Endothelial cell of umbilical vein (primary cell): Measurements from ENCODE around the gene TENM4. TPM values are rescaled to one million over a fixed set of nuclear protein-coding genes. Genes with fewer than 3 reads are reported as not detected.

Experiments used
- BruUV-seq: library from RNA; stranded (reverse); fragments of 400-500 nt; replicated peaks from 2 replicates; lab custom pipeline; 2021; lab: Mats Ljungman, UMichigan
- CTCF ChIA-PET: fragments of 300-600, 350-600 bp; sonication (Branson Sonifier 250); formaldehyde crosslinking; loops from one replicate; lab custom pipeline; 2021; ENCODE audit warnings: antibody characterized with exemption, inconsistent platforms; lab: Charles Lee
- POLR2A ChIA-PET: fragments of 300-600, 350-600 bp; sonication (Branson Sonifier 250); formaldehyde crosslinking; loops from one replicate; lab custom pipeline; 2021; ENCODE audit warnings: antibody characterized with exemption, inconsistent platforms; lab: Charles Lee
- DNase-seq: peaks from one replicate; pipeline ENCODE4 v3.0.0-alpha.2; 2011; ENCODE audit warnings: low read depth, low spot score
- FAIRE-seq: peaks from 2 replicates; lab custom pipeline; 2011; peaks lifted over from hg19 to GRCh38; lab: Jason Lieb, UNC
- H2AFZ ChIP-seq: 2 replicates; pipeline ENCODE4 v1.6.0; 2012; ENCODE audit warnings: low read depth, low read length, control low read depth, inconsistent platforms
- H3K27ac ChIP-seq: 2 replicates; pipeline ENCODE4 v1.5.1; 2011; ENCODE audit warnings: low read depth, mild to moderate bottlenecking, control low read depth, low read length, moderate library complexity; ENCODE audit not compliant: insufficient read depth
- H3K27me3 ChIP-seq, 2 experiments: 2 replicates each; pipeline versions ENCODE4 v1.6.0 to v1.6.1; 2011; ENCODE audit warnings: low read length in 2 of 2, mixed read lengths in 1 of 2; ENCODE audit not compliant: control insufficient read depth in 2 of 2, insufficient read depth in 2 of 2
- H3K36me3 ChIP-seq, 2 experiments: 2 replicates in 1 of 2; 3 replicates in 1 of 2; pipeline ENCODE4 v1.5.1; 2011; ENCODE audit warnings: low read length in 2 of 2, mild to moderate bottlenecking in 1 of 2, moderate library complexity in 1 of 2; ENCODE audit not compliant: control insufficient read depth in 2 of 2, insufficient read depth in 2 of 2; ENCODE audit errors: extremely low read depth in 1 of 2
- H3K4me1 ChIP-seq: 3 replicates; pipeline ENCODE4 v1.5.1; 2011; ENCODE audit warnings: mild to moderate bottlenecking, low read length; ENCODE audit not compliant: control insufficient read depth, insufficient read depth; ENCODE audit errors: extremely low read depth
- H3K4me2 ChIP-seq: 2 replicates; pipeline ENCODE4 v1.6.1; 2011; ENCODE audit warnings: low read length, control low read depth, mixed read lengths; ENCODE audit not compliant: insufficient read depth
- H3K4me3 ChIP-seq, 3 experiments: fragments of 200-600 bp in 1 of 3; sonication (generic), shearing (Covaris generic) in 1 of 3; replicated peaks in 1 of 3; 2 replicates each; pipeline ENCODE4 v1.5.1; 2011 to 2016; ENCODE audit warnings: control low read depth in 3 of 3, low read length in 3 of 3, mild to moderate bottlenecking in 2 of 3, inconsistent platforms in 1 of 3, low read depth in 1 of 3, moderate library complexity in 1 of 3; ENCODE audit not compliant: insufficient read depth in 1 of 3
- H3K79me2 ChIP-seq: 2 replicates; pipeline ENCODE4 v1.6.0; 2012; ENCODE audit warnings: low read length, inconsistent platforms; ENCODE audit not compliant: control insufficient read depth, insufficient read depth
- H3K9ac ChIP-seq: replicated peaks from 2 replicates; pipeline ENCODE3; 2011; ENCODE audit warnings: low read length, control low read depth; ENCODE audit not compliant: insufficient read depth; ENCODE audit errors: extremely low read depth
- H3K9me1 ChIP-seq: replicated peaks from 3 replicates; pipeline ENCODE4 v1.6.0; 2011; ENCODE audit warnings: mild to moderate bottlenecking, low read length; ENCODE audit not compliant: control insufficient read depth, insufficient read depth; ENCODE audit errors: extremely low read depth
- H3K9me3 ChIP-seq: replicated peaks from 2 replicates; pipeline ENCODE4 v1.5.1; 2012; ENCODE audit warnings: low read length, inconsistent platforms; ENCODE audit not compliant: control insufficient read depth, insufficient read depth
- H4K20me1 ChIP-seq: replicated peaks from 2 replicates; pipeline ENCODE3; 2011; ENCODE audit warnings: mild to moderate bottlenecking, low read length; ENCODE audit not compliant: control insufficient read depth, insufficient read depth; ENCODE audit errors: extremely low read depth
- CTCF ChIP-seq, 2 donors: IDR thresholded peaks; 1 replicate in 1 of 2; 2 replicates in 1 of 2; pipeline ENCODE4 v1.5.1; 2011; ENCODE audit warnings: low read length in 2 of 2, mild to moderate bottlenecking in 2 of 2, moderate library complexity in 2 of 2, control low read depth in 1 of 2, inconsistent platforms in 1 of 2, low read depth in 1 of 2; ENCODE audit not compliant: insufficient read depth in 1 of 2; ENCODE audit errors: extremely low read depth in 1 of 2
- EZH2 ChIP-seq: IDR thresholded peaks from 2 replicates; pipeline ENCODE4 v1.6.1; 2012; ENCODE audit warnings: borderline replicate concordance, low read depth, mild to moderate bottlenecking, moderate library complexity, low read length, inconsistent platforms; ENCODE audit not compliant: severe bottlenecking
- FOS ChIP-seq: IDR thresholded peaks from 2 replicates; pipeline ENCODE4 v1.6.1; 2011; ENCODE audit warnings: mild to moderate bottlenecking, low read length, moderate library complexity, borderline replicate concordance; ENCODE audit not compliant: insufficient read depth
- GATA2 ChIP-seq: IDR thresholded peaks from 2 replicates; pipeline ENCODE4 v1.7.0; 2011; ENCODE audit warnings: low read depth, mild to moderate bottlenecking, moderate library complexity, mixed read lengths, low read length; ENCODE audit not compliant: insufficient read length, insufficient read depth
- JUN ChIP-seq: IDR thresholded peaks from 2 replicates; pipeline ENCODE4 v1.6.1; 2011; ENCODE audit warnings: borderline replicate concordance, low read depth; ENCODE audit not compliant: insufficient read length, insufficient read depth
- MAX ChIP-seq: IDR thresholded peaks from 2 replicates; pipeline ENCODE4 v1.6.1; 2011; ENCODE audit not compliant: insufficient read depth, insufficient read length
- MYC ChIP-seq: IDR thresholded peaks from one replicate; pipeline ENCODE4 v1.6.1; 2011; ENCODE audit warnings: mild to moderate bottlenecking, low read depth, low read length
- POLR2A ChIP-seq: IDR thresholded peaks from 2 replicates; pipeline ENCODE4 v1.6.1; 2012; ENCODE audit warnings: low read depth, mild to moderate bottlenecking, control low read depth, low read length
- POLR2AphosphoS5 ChIP-seq: IDR thresholded peaks from 2 replicates; pipeline ENCODE4 v1.6.1; 2012; ENCODE audit warnings: low read depth, mild to moderate bottlenecking, control low read depth, low read length, moderate library complexity; ENCODE audit not compliant: insufficient read depth
- dilution Hi-C: fragments of 300-500 bp; cut with MboI; formaldehyde crosslinking; loops from one replicate; pipeline ENCODE4 v1.15.0; 2019; ENCODE audit warnings: low sequenced_read_pairs; ENCODE audit not compliant: extremely low pct_ligation_motif_present
- intact Hi-C: fragments of 100-400 bp; cut with micrococcal nuclease; formaldehyde crosslinking; loops from one replicate; pipeline ENCODE4 v1.10.0; 2022
- polyA plus RNA-seq, 4 experiments: library from polyadenylated mRNA; depleted of rRNA in 3 of 4; stranded (reverse) in 3 of 4; unstranded in 1 of 4; fragments of >200 nt; gene quantifications; 2 replicates each; pipeline versions ENCODE4 v1.2.1 to v1.2.3, GENCODE V29; 2011 to 2012; ENCODE audit warnings: missing spikeins in 1 of 4
- total RNA-seq: library from RNA; stranded (reverse); gene quantifications from 2 replicates; pipeline ENCODE4 v1.2.3, GENCODE V29; 2021

TENM4 gene
- total and polyA plus RNA-seq, 2 donors (not counting 3 experiments of a cell fraction or from before 2014, with no cell fraction given): 0.06 to 0.27 TPM

- Histone ChIP-seq H3K79me2 (no peaks in the 10 kb centered on the region), H4K20me1 (no peaks in the 10 kb centered on the region), H3K4me2 (no peak overlapping the region), H3K36me3 (no peaks in the 10 kb centered on the region), H3K9me3 (no peaks in the 10 kb centered on the region), H3K4me1 (no peaks in the 10 kb centered on the region), H3K9me1 (no peaks in the 10 kb centered on the region), H3K4me3 (no peak overlapping the region), H3K27me3 (no peaks in the 10 kb centered on the region), H2AFZ (no peak overlapping the region), H3K9ac (no peak overlapping the region), H3K27ac (no peak overlapping the region)
- FAIRE-seq (no peak), DNase-seq (no peak)
- TF ChIP-seq CTCF (IDR thresholded peaks at IDR 0.05; ENCODE audit: extremely low read depth in 1 of 2, insufficient read depth in 1 of 2, low read depth in 1 of 2, low read length in 2 of 2) (no peak), GATA2 (no peak), POLR2A (no peak), POLR2AphosphoS5 (no peak), FOS (no peak), EZH2 (no peak), MAX (no peak), JUN (no peak), MYC (no peak)
- CTCF ChIA-PET: no interaction called here
- intact Hi-C loops: no loop called here
- dilution Hi-C loops: no loop called here
- POLR2A ChIA-PET: no interaction called here
- BruUV-seq: no TSS peak
These were observed 82.6 kb downstream of the TENM4 start for GRCh38 chr11:79358258-79358657.
